Fibroblast of lung (primary cell): ENCODE measurements around the gene EXPH5. TPM values are rescaled to one million over a fixed set of nuclear protein-coding genes. Genes with fewer than 3 reads are reported as not detected.
A peak's percentile ranks its signal among the peaks of the same experiment; 100 is the strongest.

Experiments used
- DNase-seq, 2 donors: peaks; one replicate each; pipeline versions ENCODE4 v3.0.0 to v3.0.0-alpha.2; 2010; ENCODE audit warnings: low read depth in 2 of 2
- H2AFZ ChIP-seq: 2 replicates; pipeline ENCODE4 v1.5.1; 2012; ENCODE audit warnings: low read length, control low read depth, inconsistent platforms
- H3K27ac ChIP-seq: 2 replicates; pipeline ENCODE4 v1.5.1; 2011; ENCODE audit warnings: low read length, control low read depth; ENCODE audit not compliant: insufficient read depth
- H3K27me3 ChIP-seq: 2 replicates; pipeline ENCODE4 v1.5.1; 2011; ENCODE audit warnings: mild to moderate bottlenecking, low read length; ENCODE audit not compliant: control insufficient read depth, insufficient read depth
- H3K36me3 ChIP-seq: 2 replicates; pipeline ENCODE4 v1.5.1; 2011; ENCODE audit warnings: low read length; ENCODE audit not compliant: control insufficient read depth, insufficient read depth
- H3K4me1 ChIP-seq: 2 replicates; pipeline ENCODE4 v1.5.1; 2011; ENCODE audit warnings: low read length; ENCODE audit not compliant: control insufficient read depth, insufficient read depth; ENCODE audit errors: extremely low read depth
- H3K4me2 ChIP-seq: 2 replicates; pipeline ENCODE4 v1.5.1; 2011; ENCODE audit warnings: low read length, control low read depth; ENCODE audit not compliant: insufficient read depth; ENCODE audit errors: extremely low read depth
- H3K4me3 ChIP-seq, 4 experiments: fragments of 200-600 bp in 1 of 4; sonication (generic) in 1 of 4; replicated peaks in 1 of 4; 2 replicates each; pipeline ENCODE4 v1.5.1; 2011 to 2016; ENCODE audit warnings: low read length in 4 of 4, low read depth in 3 of 4, mild to moderate bottlenecking in 3 of 4, control low read depth in 2 of 4, inconsistent platforms in 1 of 4, mixed read lengths in 1 of 4; ENCODE audit not compliant: insufficient read depth in 1 of 4; ENCODE audit errors: control extremely low read depth in 1 of 4
- H3K79me2 ChIP-seq: 2 replicates; pipeline ENCODE4 v1.5.1; 2012; ENCODE audit warnings: mild to moderate bottlenecking, low read length, inconsistent platforms; ENCODE audit not compliant: control insufficient read depth, insufficient read depth
- H3K9ac ChIP-seq: 2 replicates; pipeline ENCODE4 v1.5.1; 2011; ENCODE audit warnings: mild to moderate bottlenecking, low read length, control low read depth; ENCODE audit not compliant: insufficient read depth
- H3K9me3 ChIP-seq: 2 replicates; pipeline ENCODE4 v1.5.1; 2012; ENCODE audit warnings: low read depth, low read length; ENCODE audit not compliant: control insufficient read depth, insufficient read depth
- H4K20me1 ChIP-seq: 2 replicates; pipeline ENCODE4 v1.5.1; 2011; ENCODE audit warnings: low read length; ENCODE audit not compliant: control insufficient read depth, insufficient read depth; ENCODE audit errors: extremely low read depth
- EZH2 ChIP-seq: IDR thresholded peaks from 2 replicates; pipeline ENCODE4 v1.5.1; 2012; ENCODE audit warnings: low read length, control low read depth, mild to moderate bottlenecking; ENCODE audit errors: missing control alignments
- polyA plus RNA-seq, 2 donors: library from polyadenylated mRNA; depleted of rRNA in 1 of 2; stranded (reverse) in 1 of 2; unstranded in 1 of 2; fragments of >200 nt; gene quantifications; 2 replicates each; pipeline ENCODE4 v1.2.1, GENCODE V29; 2011 to 2012; ENCODE audit warnings: missing spikeins in 1 of 2
- total RNA-seq: library from RNA; depleted of rRNA; stranded (reverse); fragments of >200 nt; gene quantifications from 2 replicates; pipeline ENCODE4 v1.2.1, GENCODE V29; 2014
- TF ChIP-seq, protein P1 (sequence below), 2 donors: IDR thresholded peaks in 1 of 2; conservative IDR thresholded peaks in 1 of 2; 1 replicate in 1 of 2; 2 replicates in 1 of 2; pipeline ENCODE4 v1.5.1; 2011 to 2012; ENCODE audit warnings: low read length in 2 of 2, control low read depth in 1 of 2, inconsistent platforms in 1 of 2, low read depth in 1 of 2, mild to moderate bottlenecking in 1 of 2

EXPH5 gene
- total and polyA plus RNA-seq, 2 donors (not counting 1 experiment from before 2014, with no cell fraction given), result 2.9 to 11.2 TPM

DNA sequence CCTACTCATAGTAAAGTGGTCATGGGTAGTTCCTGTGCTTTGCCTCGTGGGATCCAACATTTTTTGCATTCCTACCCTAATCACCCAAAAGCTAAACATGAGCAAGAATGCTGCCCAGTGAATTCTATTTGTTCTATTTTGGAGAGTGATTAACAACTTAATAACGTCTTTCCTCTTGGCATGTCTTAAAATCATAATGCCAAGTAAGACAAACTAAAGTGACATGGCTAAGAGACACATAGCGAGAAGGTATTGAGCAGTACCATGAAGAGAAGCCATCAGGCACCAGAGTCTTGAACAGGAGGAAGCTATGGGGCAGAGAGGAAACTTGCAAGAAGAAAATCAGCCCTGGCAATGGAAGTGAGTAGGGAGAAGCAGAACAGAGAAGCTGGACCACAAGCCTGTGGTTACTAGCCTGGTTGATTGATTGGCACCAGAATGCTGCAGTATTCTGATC lies 32.0 kb downstream of the EXPH5 start:
- Histone ChIP-seq H3K4me3 (no peak overlapping the region), H3K27me3 (no peaks in the 10 kb centered on the region), H3K4me1 (peaks cover 19% of the 10 kb centered on the region), H3K79me2 (no peaks in the 10 kb centered on the region), H3K9me3 (no peaks in the 10 kb centered on the region), H4K20me1 (no peaks in the 10 kb centered on the region), H2AFZ (peak overlapping the region; percentile 53), H3K36me3 (no peaks in the 10 kb centered on the region), H3K27ac (peak overlapping the region; percentile 45), H3K4me2 (peak overlapping the region; percentile 66), H3K9ac (no peak overlapping the region)
- peak in 1 of 2 donors; percentile 82 for DNase-seq
- TF ChIP-seq, protein P1, sequence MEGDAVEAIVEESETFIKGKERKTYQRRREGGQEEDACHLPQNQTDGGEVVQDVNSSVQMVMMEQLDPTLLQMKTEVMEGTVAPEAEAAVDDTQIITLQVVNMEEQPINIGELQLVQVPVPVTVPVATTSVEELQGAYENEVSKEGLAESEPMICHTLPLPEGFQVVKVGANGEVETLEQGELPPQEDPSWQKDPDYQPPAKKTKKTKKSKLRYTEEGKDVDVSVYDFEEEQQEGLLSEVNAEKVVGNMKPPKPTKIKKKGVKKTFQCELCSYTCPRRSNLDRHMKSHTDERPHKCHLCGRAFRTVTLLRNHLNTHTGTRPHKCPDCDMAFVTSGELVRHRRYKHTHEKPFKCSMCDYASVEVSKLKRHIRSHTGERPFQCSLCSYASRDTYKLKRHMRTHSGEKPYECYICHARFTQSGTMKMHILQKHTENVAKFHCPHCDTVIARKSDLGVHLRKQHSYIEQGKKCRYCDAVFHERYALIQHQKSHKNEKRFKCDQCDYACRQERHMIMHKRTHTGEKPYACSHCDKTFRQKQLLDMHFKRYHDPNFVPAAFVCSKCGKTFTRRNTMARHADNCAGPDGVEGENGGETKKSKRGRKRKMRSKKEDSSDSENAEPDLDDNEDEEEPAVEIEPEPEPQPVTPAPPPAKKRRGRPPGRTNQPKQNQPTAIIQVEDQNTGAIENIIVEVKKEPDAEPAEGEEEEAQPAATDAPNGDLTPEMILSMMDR (conservative IDR thresholded peaks at IDR 0.05 in 1 of 2, IDR thresholded peaks at IDR 0.05 in 1 of 2; ENCODE audit: low read depth in 1 of 2, low read length in 2 of 2), result no peak
- no peak for TF ChIP-seq EZH2

- Histone ChIP-seq H3K79me2 (no peaks in the 10 kb centered on the region), H3K9me3 (no peaks in the 10 kb centered on the region), H3K4me1 (peaks cover 19% of the 10 kb centered on the region), H3K4me3 (peak overlapping the region in 2 of 4 experiments; percentile 11 to 15), H4K20me1 (no peaks in the 10 kb centered on the region), H3K9ac (no peak overlapping the region), H3K27ac (peak overlapping the region; percentile 50), H2AFZ (peak overlapping the region; percentile 42), H3K36me3 (no peaks in the 10 kb centered on the region), H3K4me2 (peak overlapping the region; percentile 86), H3K27me3 (no peaks in the 10 kb centered on the region)
- peak; percentile 62 to 85 for DNase-seq
- TF ChIP-seq EZH2, result no peak
- TF ChIP-seq, protein P1 (conservative IDR thresholded peaks at IDR 0.05 in 1 of 2, IDR thresholded peaks at IDR 0.05 in 1 of 2; ENCODE audit: low read depth in 1 of 2, low read length in 2 of 2), result no peak
Observed at GRCh38 chr11:108559904-108560303, 33.7 kb downstream of the EXPH5 start.

- H3K79me2 ChIP-seq, result no peaks in the 10 kb centered on the region
- peak overlapping the region in 2 of 4 experiments; percentile 8 to 15 for H3K4me3 ChIP-seq
- no peaks in the 10 kb centered on the region for H3K36me3 ChIP-seq
- H2AFZ ChIP-seq, result no peak overlapping the region
- H3K4me2 ChIP-seq, result peak overlapping the region; percentile 86
- no peaks in the 10 kb centered on the region for H3K27me3 ChIP-seq
- H4K20me1 ChIP-seq, result no peaks in the 10 kb centered on the region
- H3K9ac ChIP-seq, result no peak overlapping the region
- no peaks in the 10 kb centered on the region for H3K9me3 ChIP-seq
- H3K27ac ChIP-seq, result peak overlapping the region; percentile 50
- DNase-seq, result peak; percentile 71 to 84
- peaks cover 19% of the 10 kb centered on the region for H3K4me1 ChIP-seq
- TF ChIP-seq, protein P1 (conservative IDR thresholded peaks at IDR 0.05 in 1 of 2, IDR thresholded peaks at IDR 0.05 in 1 of 2; ENCODE audit: low read depth in 1 of 2, low read length in 2 of 2), result no peak
- no peak for TF ChIP-seq EZH2
Observed at GRCh38 chr11:108559340-108559739, 34.2 kb downstream of the EXPH5 start.
